Gastroesophageal sphincter (tissue), 3 donors: ENCODE measurements around the gene ANK3.

Experiments
- CTCF ChIP-seq, 4 experiments: fragments of 200-600 bp in 2 of 4; fragments of 450-650 bp in 2 of 4; sonication (generic) in 1 of 4; IDR thresholded peaks; one replicate each; pipeline ENCODE4 v1.5.1; 2017 to 2019; ENCODE audit warnings: antibody characterized with exemption in 4 of 4, mild to moderate bottlenecking in 2 of 4, moderate library complexity in 2 of 4
- POLR2AphosphoS5 ChIP-seq: sonication (generic); formaldehyde crosslinking; IDR thresholded peaks from one replicate; pipeline ENCODE4 v1.6.1; 2017; ENCODE audit warnings: antibody characterized with exemption

- no peak for TF ChIP-seq CTCF (IDR thresholded peaks at IDR 0.05)
- TF ChIP-seq POLR2AphosphoS5 = no peak
Measured at GRCh38 chr10:60028081-60028480, 361.6 kb downstream of the ANK3 start.
